ENCODE measurements around the gene POU6F2.
"Not testable (repeated sequence)": the region's sequence is repeated elsewhere in the genome, so short reads cannot be mapped to it uniquely, and the experiment has no call there.

Gene POU6F2

DNA sequence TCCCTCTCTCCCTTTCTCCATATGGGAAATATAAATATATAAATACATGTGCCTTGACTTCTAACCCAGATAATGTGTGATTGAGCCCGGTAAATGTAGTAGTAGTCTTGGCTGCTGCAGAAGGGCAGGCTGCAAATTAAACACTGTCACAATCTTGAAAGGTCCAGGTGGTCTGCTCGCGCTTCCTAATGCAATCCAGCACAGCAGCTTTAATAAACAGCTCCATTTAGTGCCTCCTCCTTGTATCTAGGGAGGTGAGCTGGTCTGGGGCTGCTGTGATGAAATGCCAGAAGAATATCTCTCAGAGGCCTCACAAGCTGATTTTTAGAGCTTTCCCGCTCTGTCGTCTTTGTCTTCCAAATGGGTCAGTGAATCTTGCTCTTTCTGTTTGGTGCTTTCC lies 782 bp downstream of the POU6F2 start:
- TF ChIP-seq, protein P1, sequence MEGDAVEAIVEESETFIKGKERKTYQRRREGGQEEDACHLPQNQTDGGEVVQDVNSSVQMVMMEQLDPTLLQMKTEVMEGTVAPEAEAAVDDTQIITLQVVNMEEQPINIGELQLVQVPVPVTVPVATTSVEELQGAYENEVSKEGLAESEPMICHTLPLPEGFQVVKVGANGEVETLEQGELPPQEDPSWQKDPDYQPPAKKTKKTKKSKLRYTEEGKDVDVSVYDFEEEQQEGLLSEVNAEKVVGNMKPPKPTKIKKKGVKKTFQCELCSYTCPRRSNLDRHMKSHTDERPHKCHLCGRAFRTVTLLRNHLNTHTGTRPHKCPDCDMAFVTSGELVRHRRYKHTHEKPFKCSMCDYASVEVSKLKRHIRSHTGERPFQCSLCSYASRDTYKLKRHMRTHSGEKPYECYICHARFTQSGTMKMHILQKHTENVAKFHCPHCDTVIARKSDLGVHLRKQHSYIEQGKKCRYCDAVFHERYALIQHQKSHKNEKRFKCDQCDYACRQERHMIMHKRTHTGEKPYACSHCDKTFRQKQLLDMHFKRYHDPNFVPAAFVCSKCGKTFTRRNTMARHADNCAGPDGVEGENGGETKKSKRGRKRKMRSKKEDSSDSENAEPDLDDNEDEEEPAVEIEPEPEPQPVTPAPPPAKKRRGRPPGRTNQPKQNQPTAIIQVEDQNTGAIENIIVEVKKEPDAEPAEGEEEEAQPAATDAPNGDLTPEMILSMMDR (IDR thresholded peaks at IDR 0.05; ENCODE audit: low read depth, low read length) = no peak
- no peak overlapping the region for H3K4me3 ChIP-seq (ENCODE audit: low read depth, low read length)

DNA sequence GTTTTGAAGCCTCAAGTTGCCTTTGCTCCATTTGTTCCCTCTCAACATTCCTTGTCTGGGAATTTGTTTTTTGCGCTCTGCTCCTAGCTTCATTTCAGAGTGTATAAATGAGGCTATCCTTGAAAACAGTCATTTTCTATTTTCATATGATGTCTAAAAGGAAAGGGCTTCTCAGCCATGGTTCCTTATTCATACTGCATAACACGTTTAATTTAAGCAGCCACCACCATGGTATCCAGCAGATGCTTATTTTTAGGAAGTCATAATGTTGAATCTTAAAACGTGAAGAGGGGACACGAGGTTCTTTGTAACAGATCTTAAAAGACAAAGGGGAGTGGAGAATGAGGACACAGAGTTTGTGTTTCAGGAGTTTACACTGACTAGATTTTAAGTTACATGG lies 14.5 kb downstream of the POU6F2 start:
- TF ChIP-seq, protein P1 (IDR thresholded peaks at IDR 0.05; ENCODE audit: low read depth, low read length) = no peak
- H3K4me3 ChIP-seq (ENCODE audit: low read depth, low read length) = no peak overlapping the region

DNA sequence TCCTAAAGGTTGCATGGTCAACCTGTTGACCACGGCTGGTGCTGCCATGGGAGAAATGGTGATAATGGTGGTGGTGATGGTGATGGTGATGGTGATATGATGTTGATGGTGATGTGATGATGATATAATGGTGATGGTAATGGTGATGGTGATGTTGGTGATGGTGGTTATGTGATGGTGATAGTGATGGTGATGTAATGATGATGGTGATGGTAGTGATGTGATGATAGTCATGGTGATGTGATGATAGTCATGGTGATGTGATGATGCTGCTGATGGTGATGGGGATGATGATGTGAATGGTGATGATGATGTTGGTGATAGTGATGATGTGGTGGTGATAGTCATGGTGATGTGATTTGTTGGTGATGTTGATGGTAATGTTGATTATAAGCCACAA lies 23.9 kb downstream of the POU6F2 start:
- TF ChIP-seq, protein P1 (IDR thresholded peaks at IDR 0.05; ENCODE audit: low read depth, low read length) = no peak
- H3K4me3 ChIP-seq (ENCODE audit: low read depth, low read length) = no peak overlapping the region

DNA sequence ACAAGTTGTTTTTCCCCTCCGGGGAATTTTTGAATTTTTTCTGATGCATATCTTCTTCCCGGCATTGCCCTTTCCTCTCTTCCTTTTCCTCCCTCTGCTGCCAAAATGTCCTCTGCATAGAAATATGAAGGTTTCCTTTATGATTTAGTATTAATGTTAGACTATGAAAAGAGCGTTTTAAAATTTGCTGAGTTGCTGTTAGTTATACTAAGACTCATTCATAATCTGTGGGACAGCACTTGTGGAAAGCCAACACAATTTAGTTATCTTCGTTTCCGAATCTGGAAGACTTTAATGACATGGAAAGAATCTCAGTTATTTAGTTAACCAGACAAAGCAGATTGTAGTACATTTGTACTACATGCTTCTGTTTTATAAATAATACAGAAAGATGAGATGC lies 25.0 kb downstream of the POU6F2 start:
- TF ChIP-seq, protein P1 (IDR thresholded peaks at IDR 0.05; ENCODE audit: low read depth, low read length) = no peak
- H3K4me3 ChIP-seq (ENCODE audit: low read depth, low read length) = no peak overlapping the region

DNA sequence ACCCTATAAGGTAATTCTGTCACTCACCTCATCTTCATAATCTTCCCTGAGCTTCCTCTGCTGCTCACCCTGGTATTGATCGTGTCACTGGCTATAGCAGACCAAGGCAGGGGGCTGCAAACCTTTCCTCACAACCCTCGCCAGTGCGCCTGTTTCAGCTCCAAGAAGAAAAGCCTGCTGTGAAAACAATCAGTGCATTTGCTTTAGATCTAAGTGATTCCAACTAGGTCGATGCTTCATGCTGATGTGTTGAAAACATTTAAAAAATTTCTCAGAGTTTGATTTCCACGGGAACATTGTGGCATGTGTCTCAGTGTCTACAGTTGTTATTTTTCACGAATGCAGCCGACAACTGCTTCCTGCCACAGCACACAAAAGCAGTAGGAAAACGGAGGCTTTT lies 27.3 kb downstream of the POU6F2 start:
- H3K4me3 ChIP-seq (ENCODE audit: low read depth, low read length) = no peak overlapping the region
- TF ChIP-seq, protein P1 (IDR thresholded peaks at IDR 0.05; ENCODE audit: low read depth, low read length) = no peak

DNA sequence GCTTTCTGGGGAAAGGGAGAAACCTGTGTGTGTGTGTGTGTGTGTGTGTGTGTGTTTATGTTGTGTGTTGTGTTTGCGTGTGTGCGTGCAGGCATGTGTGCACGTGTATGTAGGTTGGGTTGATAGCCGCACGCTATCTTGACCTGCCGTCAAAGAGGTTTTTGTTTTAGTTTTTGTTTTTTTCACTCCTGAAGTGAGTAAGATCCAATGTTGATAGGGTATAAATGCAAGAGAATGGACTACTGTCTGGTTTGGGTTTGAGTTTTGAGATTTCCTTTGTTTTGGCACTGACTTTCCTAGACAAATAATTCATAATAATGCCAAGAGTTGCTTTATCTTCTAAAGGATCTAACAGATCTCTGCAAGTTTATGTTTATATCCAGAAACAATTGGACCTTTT lies 27.8 kb downstream of the POU6F2 start:
- TF ChIP-seq, protein P1 (IDR thresholded peaks at IDR 0.05; ENCODE audit: low read depth, low read length) = no peak
- no peak overlapping the region for H3K4me3 ChIP-seq (ENCODE audit: low read depth, low read length)

DNA sequence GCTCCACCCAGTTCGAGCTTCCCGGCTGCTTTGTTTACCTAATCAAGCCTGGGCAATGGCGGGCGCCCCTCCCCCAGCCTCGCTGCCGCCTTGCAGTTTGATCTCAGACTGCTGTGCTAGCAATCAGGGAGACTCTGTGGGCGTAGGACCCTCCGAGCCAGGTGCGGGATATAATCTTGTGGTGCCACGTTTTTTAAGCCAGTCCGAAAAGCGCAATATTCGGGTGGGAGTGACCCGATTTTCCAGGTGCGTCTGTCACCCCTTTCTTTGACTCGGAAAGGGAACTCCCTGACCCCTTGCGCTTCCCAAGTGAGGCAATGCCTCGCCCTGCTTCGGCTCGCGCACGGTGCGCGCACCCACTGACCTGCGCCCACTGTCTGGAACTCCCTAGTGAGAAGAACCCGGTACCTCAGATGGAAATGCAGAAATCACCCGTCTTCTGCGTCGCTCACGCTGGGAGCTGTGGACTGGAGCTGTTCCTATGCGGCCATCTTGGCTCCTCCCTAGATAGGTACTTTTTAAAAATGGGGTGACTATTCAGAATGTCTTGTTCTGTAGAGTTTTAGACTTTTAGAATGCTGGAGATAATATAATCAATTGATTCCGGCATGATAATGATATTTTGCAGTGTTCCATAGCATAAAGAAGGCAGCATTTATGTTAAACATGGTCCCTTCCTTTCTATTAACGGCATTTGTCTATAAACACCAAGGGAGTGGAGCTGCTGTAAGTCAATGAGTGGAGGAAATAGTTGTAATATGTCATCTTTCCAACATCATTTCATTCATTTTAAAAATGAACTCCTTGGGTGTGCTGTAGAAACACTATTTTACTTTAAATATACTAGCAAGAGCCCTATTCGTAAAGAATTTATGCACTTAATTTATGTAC lies 35.6 kb downstream of the POU6F2 start:
- not testable (repeated sequence) for H3K4me3 ChIP-seq (ENCODE audit: low read depth, low read length)

DNA sequence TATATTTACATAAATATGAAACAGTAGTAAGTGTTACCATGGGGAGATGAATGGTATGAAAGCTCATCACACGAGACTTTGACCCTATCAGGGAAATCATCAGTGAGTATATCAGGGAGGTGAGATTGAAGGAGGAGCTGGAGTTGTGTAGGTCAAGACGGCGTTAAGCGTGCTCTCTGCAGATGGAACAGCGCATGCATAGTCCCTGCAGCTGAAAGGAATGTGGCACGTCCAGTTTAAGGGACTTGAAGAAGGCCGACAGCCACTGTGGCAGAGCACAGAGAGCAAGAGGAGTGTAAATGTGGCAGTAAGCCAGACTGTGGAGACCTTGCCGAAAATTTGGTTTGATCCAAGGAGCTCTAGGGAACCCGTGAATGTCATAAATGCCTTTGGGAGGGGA lies 38.9 kb downstream of the POU6F2 start:
- TF ChIP-seq, protein P1 (IDR thresholded peaks at IDR 0.05; ENCODE audit: low read depth, low read length) = no peak

More for the DNA sequence above, 38.9 kb downstream of the POU6F2 start:
- H3K4me3 ChIP-seq (ENCODE audit: low read depth, low read length) = no peak overlapping the region

Data from WI38 (cell line).